Stimulated activated effector memory CD8-positive, alpha-beta T cell treated with anti-CD3 and anti-CD28 coated beads, Interleukin-12 subunit alpha, Interleukin-12 subunit beta, amount 100 ng/mL, for 72 hours (primary cell): ENCODE data around the gene SULT2B1.
"Not testable (repeated sequence)": the region's sequence is repeated elsewhere in the genome, so short reads cannot be mapped to it uniquely, and the experiment has no call there.

Experiments used
- ATAC-seq: fragments of 150-1000 bp; cut with Tn5 transposase; 2 replicates; pipeline ENCODE4 v1.10.0; 2021
- DNase-seq, 2 donors: peaks; one replicate each; pipeline ENCODE4 v3.0.0; 2021 to 2022; ENCODE audit warnings: low spot score in 2 of 2
- H3K27ac Mint-ChIP-seq: one replicate; pipeline ENCODE4 v1.8.0; 2022; ENCODE audit warnings: mild to moderate bottlenecking, mixed read lengths
- H3K36me3 Mint-ChIP-seq: one replicate; pipeline ENCODE4 v1.8.0; 2022; ENCODE audit warnings: mild to moderate bottlenecking, mixed read lengths
- H3K4me1 Mint-ChIP-seq: one replicate; pipeline ENCODE4 v1.8.0; 2022; ENCODE audit warnings: mixed read lengths
- H3K4me3 Mint-ChIP-seq: one replicate; pipeline ENCODE4 v1.8.0; 2022; ENCODE audit warnings: mild to moderate bottlenecking, mixed read lengths
- H3K9me3 Mint-ChIP-seq: one replicate; pipeline ENCODE4 v1.8.0; 2022; ENCODE audit warnings: mixed read lengths

SULT2B1 gene

DNA sequence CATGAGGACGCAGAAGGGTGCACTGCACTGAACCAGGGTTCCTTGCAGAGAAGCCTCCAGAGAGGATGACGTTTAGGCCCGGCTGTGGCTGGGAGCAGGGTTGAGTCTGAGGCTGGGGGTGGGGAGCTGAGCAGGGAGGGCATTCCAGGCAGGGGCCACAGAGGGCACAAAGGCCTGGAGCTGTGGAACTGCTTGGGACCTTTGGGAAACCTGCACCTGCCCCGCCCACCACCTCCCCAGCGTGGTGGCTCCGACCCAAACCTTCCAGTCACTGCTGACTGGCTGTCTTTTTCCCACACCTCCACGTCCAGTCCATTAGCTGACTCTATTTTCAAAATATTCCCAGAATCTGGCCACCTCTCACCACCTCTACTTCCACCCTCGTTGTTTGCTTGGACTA, 35.4 kb upstream of the SULT2B1 start:
- H3K9me3 Mint-ChIP-seq, result no peaks in the 10 kb centered on the region
- no peaks in the 10 kb centered on the region for H3K36me3 Mint-ChIP-seq
- ATAC-seq, result no peak
- no peak overlapping the region for H3K27ac Mint-ChIP-seq
- peaks cover 7% of the 10 kb centered on the region for H3K4me1 Mint-ChIP-seq
- no peak overlapping the region for H3K4me3 Mint-ChIP-seq
- DNase-seq, result no peak

DNA sequence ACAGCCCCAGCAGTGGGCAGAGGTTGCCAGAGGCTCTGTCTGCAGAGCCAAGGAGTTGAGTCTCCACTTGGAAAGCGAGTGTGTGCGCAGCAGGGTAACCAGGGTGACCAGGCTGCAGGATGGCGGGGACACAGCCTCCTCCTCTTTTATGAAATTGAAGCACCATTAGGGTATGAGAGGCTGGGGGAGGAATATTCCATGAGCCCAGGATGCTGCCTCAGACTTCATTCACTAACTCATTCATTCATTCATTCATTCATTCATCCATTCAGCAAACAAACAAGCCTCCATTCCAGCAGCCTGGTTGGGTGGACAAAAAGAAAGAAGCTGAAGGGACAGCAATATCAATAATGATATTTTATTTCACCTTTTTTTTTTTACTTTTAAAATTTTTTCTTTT, 33.8 kb upstream of the SULT2B1 start:
- no peak overlapping the region for H3K27ac Mint-ChIP-seq
- no peak overlapping the region for H3K4me3 Mint-ChIP-seq
- DNase-seq, result no peak
- ATAC-seq, result no peak
- no peaks in the 10 kb centered on the region for H3K36me3 Mint-ChIP-seq
- no peaks in the 10 kb centered on the region for H3K9me3 Mint-ChIP-seq
- H3K4me1 Mint-ChIP-seq, result peaks cover 7% of the 10 kb centered on the region

DNA sequence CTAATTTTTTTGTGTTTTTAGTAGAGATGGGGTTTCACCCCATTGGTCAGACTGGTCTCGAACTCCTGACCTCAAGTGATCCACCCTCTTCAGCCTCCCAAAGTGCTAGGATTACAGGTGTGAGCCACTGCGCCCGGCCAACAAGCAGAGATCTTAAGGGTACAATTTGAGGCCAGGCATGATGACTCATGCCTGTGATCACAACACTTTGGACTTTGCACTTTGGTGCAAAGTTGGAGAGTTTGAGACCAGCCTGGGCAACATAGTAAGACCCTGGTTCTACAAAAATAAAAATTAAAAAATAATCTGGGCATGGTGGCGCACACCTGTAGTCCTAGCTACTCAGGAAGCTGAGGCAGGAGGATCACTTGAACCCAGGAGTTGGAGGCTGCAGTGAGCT, 32.5 kb upstream of the SULT2B1 start:
- not testable (repeated sequence) for DNase-seq, H3K4me1 Mint-ChIP-seq, ATAC-seq

DNA sequence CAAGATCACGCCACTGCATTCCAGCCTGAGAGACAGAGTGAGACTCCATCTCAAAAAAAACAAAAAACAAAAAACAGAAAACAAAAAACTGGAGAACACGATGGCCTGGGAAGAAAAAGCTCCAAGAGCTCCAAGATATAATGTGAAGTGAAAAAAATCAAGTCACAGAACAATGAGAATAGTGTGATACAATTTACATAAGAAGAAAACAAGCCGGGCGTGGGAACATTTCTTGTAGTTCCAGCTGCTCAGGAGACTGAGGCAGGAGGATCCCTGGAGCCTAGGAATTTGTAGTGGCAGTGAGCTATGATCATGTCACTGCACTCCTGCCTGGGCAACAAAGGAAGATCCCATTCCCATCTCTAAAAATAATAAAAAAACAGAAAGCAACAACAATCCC, 31.8 kb upstream of the SULT2B1 start:
- no peaks in the 10 kb centered on the region for H3K4me1 Mint-ChIP-seq
- ATAC-seq (no peak), DNase-seq (no peak)
- no peaks in the 10 kb centered on the region for H3K9me3 Mint-ChIP-seq
- H3K36me3 Mint-ChIP-seq, result no peaks in the 10 kb centered on the region
- no peak overlapping the region for H3K27ac Mint-ChIP-seq
- no peak overlapping the region for H3K4me3 Mint-ChIP-seq

More for the DNA sequence above, 32.5 kb upstream of the SULT2B1 start:
- H3K9me3 Mint-ChIP-seq, H3K27ac Mint-ChIP-seq, H3K36me3 Mint-ChIP-seq, H3K4me3 Mint-ChIP-seq: not testable (repeated sequence)

DNA sequence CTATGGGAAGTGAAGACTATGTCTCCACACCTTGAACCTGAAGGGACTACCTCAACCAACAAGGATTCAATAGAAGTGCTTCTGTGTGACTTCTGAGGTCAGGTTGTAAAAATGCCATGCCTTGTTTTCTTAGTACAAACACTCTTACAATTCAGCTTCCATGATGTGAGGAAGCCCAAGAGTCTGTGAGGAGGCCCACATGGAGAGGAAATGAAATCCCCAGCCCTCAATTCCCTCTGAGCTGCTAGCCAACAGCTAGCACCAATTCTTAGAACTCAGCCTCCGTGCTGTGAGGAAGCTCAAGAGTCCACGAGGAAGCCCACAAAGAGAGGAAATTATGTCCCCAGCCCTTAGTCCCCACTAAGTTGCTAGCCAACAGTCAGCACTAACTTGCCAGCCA, 27.8 kb upstream of the SULT2B1 start:
- no peak overlapping the region for H3K27ac Mint-ChIP-seq
- no peak overlapping the region for H3K4me3 Mint-ChIP-seq
- no peaks in the 10 kb centered on the region for H3K4me1 Mint-ChIP-seq
- ATAC-seq (no peak), DNase-seq (no peak)
- peaks cover 11% of the 10 kb centered on the region for H3K9me3 Mint-ChIP-seq
- H3K36me3 Mint-ChIP-seq, result no peaks in the 10 kb centered on the region

DNA sequence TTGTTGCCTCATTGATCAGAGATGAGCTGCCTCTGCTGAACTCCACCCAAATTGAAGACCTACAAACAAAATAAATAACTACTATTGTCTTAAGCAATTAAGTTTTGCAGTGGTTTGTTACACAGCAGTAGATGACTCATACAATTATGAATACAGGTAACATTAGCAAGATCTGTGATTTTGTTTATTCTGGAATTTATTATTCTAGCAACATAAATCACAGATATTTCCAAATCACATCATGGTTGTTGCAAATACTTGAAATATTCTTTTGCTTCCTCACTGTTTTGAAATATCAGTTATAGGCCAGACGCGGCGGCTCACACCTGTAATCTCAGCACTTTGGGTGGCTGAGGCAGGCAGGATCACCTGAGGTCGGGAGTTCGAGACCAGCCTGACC, 27.2 kb upstream of the SULT2B1 start:
- H3K4me1 Mint-ChIP-seq, result no peaks in the 10 kb centered on the region
- no peak overlapping the region for H3K4me3 Mint-ChIP-seq
- no peak for ATAC-seq
- H3K36me3 Mint-ChIP-seq, result no peaks in the 10 kb centered on the region
- peaks cover 11% of the 10 kb centered on the region for H3K9me3 Mint-ChIP-seq
- no peak for DNase-seq
- no peak overlapping the region for H3K27ac Mint-ChIP-seq

DNA sequence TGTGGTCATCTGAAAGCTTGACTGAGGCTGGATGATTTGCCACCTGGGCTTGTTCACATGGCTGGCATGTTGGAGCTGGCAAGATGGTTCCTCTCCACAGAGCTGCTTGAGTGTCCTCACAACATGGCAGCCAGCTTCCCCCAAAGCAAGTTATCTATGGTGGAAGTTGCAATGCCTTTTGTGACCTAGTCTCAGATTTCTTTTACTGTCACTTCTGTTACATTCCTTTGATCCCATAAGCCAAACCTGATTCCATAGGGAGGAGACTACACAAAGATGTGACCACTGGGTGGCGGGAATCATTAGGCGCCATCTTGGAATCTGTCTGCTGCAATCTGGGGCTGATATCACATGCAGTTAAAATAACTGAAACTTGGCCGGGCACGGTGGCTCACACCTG, 22.8 kb upstream of the SULT2B1 start:
- Mint-ChIP-seq H3K4me1 (no peaks in the 10 kb centered on the region), H3K27ac (no peak overlapping the region), H3K9me3 (peaks cover 11% of the 10 kb centered on the region), H3K4me3 (no peak overlapping the region), H3K36me3 (no peaks in the 10 kb centered on the region)
- DNase-seq (no peak), ATAC-seq (no peak)

DNA sequence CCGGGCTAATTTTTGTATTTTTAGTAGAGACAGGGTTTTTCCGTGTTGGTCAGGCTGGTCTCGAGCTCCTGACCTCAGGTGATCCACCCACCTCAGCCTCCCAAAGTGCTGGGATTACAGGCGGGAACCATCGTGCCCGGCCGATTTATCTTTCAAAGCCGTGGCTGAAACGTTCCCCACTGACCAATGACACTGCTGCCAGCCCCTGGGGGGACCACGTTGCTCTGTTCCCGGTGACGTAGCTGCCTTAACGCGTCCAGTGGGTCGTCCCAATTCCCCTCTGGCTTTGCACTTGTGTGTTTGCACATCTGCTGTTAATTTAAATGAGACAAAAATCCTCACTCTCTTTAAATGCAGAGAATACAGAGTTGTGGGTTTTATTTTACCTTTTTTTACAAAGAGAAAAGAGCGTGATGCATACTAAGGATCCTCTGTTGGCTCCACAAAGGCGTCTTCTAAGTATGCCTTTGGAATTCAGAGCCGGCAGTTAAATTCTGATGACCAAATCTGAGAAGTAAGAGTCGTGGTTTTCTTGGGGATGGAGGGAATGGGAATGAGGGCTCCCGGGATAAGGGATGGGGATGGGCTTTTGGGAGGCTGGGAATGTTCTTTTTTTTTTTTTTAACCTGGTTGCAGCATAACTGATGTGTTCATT, 21.8 kb upstream of the SULT2B1 start:
- Mint-ChIP-seq H3K36me3 (no peaks in the 10 kb centered on the region), H3K9me3 (peaks cover 11% of the 10 kb centered on the region), H3K27ac (no peak overlapping the region), H3K4me3 (no peak overlapping the region), H3K4me1 (no peaks in the 10 kb centered on the region)
- DNase-seq (no peak), ATAC-seq (no peak)

DNA sequence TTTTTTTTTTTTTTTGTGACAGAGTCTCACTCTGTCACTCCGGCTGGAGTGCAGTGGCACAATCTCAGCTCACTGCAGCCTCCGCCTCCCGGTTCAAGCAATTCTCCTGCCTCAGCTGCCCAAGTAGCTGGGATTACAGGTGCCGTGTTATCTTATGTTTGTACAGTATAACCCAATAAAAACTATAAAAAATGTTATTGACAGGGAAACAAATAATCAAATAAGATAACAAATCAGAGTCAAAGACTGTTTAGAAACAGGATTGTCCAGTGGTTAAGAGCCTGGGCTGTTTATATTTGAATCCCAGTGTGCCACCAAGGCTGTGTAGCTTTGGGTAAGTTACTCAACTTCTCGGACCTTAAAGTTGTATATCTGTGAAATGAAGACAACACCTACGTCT, 21.2 kb upstream of the SULT2B1 start:
- Mint-ChIP-seq H3K4me1 (no peaks in the 10 kb centered on the region), H3K27ac (no peak overlapping the region), H3K9me3 (peaks cover 11% of the 10 kb centered on the region), H3K36me3 (no peaks in the 10 kb centered on the region), H3K4me3 (no peak overlapping the region)
- ATAC-seq (no peak), DNase-seq (no peak)

DNA sequence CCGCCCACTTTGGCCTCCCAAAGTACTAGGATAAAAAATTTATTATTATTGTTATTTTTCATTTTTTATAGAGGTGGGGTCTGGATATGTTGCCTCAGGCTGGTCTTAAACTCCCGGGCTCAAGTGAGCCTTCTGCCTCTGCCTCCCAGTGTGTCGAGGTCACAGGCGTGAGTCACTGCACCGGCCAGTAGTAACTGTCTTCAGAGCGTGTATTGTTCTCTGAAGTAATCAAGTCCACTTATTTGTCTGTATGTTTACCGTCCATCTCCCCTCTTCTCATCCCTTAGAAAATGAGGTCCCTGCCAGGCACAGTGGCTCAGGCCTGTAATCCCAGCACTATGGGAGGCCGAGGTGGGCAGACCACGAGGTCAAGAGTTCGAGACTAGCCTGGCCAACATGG, 18.2 kb upstream of the SULT2B1 start:
- no peak overlapping the region for H3K4me3 Mint-ChIP-seq
- H3K4me1 Mint-ChIP-seq, result no peaks in the 10 kb centered on the region
- H3K9me3 Mint-ChIP-seq, result no peaks in the 10 kb centered on the region
- no peak overlapping the region for H3K27ac Mint-ChIP-seq
- DNase-seq (no peak), ATAC-seq (no peak)
- no peaks in the 10 kb centered on the region for H3K36me3 Mint-ChIP-seq

DNA sequence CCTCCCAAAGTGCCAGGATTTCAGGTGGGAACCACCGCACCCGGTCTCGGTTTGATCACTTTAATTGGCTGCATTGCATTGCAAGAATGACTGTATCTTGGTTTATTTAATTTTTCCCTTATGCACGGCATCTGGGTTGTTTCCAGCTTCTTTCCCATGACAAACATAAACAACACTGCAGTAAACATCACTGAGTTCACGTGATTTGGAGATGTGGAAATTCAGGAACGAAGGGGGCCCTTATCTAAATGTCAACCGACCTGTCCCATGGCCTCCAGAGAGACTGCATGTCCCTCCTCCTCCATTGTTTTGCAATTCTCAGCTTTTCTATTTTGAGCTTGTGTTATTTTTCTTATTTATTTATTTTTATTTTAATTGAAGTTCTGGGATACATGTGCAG, 14.4 kb upstream of the SULT2B1 start:
- no peaks in the 10 kb centered on the region for H3K9me3 Mint-ChIP-seq
- no peaks in the 10 kb centered on the region for H3K36me3 Mint-ChIP-seq
- H3K4me1 Mint-ChIP-seq, result no peaks in the 10 kb centered on the region
- ATAC-seq (no peak), DNase-seq (no peak)
- H3K27ac Mint-ChIP-seq, result no peak overlapping the region
- no peak overlapping the region for H3K4me3 Mint-ChIP-seq

DNA sequence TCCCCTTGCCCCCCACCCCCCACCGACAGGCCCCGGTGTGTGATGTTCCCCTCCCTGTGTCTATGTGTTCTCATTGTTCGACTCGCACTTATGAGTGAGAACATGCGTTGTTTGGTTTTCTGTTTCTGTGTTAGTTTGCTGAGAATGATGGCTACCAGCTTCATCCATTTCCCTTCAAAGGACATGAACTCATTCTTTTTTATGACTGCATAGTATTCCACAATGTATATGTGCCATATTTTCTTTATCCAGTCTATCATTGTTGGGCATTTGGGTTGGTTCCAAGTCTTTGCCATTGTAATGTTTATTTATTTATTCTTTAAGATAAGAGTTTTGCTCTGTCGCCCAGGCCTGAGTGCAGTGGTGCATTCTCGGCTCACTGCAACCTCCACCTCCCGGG, 13.9 kb upstream of the SULT2B1 start:
- H3K27ac Mint-ChIP-seq, H3K9me3 Mint-ChIP-seq, H3K4me1 Mint-ChIP-seq, ATAC-seq, H3K4me3 Mint-ChIP-seq, DNase-seq, H3K36me3 Mint-ChIP-seq: not testable (repeated sequence)

DNA sequence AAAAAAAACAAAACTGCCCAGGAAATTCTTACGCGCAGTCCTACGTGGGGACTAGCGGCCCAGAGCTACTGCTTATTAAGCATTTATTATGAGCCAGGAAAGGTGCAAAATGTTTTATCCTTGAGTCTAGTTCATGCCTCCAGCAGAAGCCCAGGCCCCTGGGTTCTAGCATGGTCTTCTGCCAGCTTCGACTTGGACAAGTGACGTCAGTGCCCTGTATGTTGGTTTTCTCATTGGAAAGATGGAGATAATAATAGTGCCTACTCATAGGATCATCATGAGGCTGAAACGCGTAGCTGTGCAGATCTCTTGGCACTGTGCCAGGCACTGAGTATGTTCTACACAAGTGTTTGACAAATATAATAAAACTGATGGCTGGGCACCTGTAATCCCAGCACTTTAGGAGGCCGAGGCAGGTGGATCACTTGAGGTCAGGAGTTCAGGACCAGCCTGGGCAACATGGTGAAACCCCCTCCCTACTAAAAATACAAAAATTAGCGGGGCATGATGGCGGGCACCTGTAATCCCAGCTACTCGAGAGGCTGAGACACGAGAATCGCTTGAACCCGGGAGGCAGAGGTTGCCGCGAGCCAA, 12.4 kb upstream of the SULT2B1 start:
- no peak for ATAC-seq
- H3K9me3 Mint-ChIP-seq, result no peaks in the 10 kb centered on the region
- DNase-seq, result no peak
- H3K4me1 Mint-ChIP-seq, result no peaks in the 10 kb centered on the region
- no peak overlapping the region for H3K27ac Mint-ChIP-seq
- H3K4me3 Mint-ChIP-seq, result no peak overlapping the region
- peaks cover 7% of the 10 kb centered on the region for H3K36me3 Mint-ChIP-seq

DNA sequence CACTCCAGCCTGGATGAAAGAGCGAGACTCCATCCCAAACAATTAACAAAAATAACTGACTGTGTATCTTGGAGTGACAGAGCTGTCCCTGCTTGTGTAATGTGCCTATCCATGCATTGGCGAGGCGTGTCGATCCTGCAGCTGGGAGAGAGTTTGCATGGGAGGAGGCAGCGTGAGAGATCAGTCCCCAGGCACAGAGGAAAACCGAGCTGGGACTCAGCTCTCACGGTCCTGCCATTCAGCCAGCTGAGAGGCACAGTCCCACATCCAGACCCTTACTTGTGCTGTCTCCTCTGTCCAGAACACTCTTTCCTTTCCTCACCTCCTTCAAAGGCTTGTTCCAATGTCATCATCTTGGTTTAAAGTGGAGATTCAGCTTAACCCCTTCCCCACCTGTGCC, 11.9 kb upstream of the SULT2B1 start:
- H3K36me3 Mint-ChIP-seq, result peaks cover 7% of the 10 kb centered on the region
- ATAC-seq (no peak), DNase-seq (no peak)
- H3K4me3 Mint-ChIP-seq, result no peak overlapping the region
- H3K4me1 Mint-ChIP-seq, result no peaks in the 10 kb centered on the region
- H3K9me3 Mint-ChIP-seq, result no peaks in the 10 kb centered on the region
- H3K27ac Mint-ChIP-seq, result no peak overlapping the region

DNA sequence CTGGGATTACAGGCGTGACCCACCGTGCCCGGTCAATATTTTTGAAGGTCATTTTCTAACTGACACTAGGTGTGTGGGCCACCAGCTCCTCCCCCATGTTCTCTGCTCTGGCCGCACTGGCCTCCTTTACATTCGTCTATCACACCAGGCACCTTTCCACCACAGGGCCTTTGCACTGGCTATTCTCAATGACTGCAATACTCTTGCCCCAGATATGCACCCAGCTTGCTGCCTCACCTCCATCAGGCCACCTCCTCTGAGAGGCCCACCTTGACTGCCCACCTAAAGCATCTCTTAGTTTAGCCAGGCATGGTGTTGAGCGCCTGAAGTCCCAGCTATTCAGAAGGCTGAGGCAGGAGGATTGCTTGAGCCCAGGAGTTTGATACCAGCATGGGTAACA, 10.2 kb upstream of the SULT2B1 start:
- Mint-ChIP-seq H3K4me1 (no peaks in the 10 kb centered on the region), H3K36me3 (peaks cover 7% of the 10 kb centered on the region), H3K4me3 (no peak overlapping the region), H3K27ac (no peak overlapping the region), H3K9me3 (no peaks in the 10 kb centered on the region)
- no peak for DNase-seq
- no peak for ATAC-seq

DNA sequence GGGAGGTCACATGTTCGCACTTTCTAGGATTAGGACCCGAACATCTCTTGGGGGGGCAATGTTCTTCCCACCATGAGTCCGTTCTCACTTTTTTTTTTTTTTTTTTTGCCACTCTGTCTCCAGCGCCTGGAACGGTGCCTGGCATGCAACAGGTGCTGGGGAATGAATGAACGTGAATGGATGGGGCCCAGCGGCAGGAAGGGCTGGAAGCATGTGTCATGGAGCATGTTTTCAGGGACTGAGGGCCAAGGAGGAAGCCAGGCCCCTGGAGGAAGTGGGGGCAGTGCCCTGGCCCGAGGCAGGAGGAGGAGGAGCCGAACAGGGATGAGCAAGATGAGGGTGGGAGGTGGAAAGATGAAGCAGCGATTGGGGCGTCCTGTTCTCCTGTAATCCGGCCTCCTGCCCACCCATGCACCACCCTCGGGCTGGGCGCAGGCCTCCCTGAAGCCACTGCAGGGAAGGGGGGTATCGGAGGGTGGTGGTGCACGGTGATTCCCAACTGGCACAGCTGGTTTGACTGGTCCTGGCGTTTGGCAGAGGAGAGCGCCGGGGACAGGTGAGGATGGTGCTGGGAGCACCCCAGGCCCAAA, 8.8 kb upstream of the SULT2B1 start:
- DNase-seq (no peak), ATAC-seq (peak; percentile 32)
- Mint-ChIP-seq H3K9me3 (no peaks in the 10 kb centered on the region), H3K4me1 (no peaks in the 10 kb centered on the region), H3K27ac (no peak overlapping the region), H3K4me3 (no peak overlapping the region), H3K36me3 (peaks cover 7% of the 10 kb centered on the region)
